DOHH2 (cell line): ENCODE measurements around the gene APMAP.

Source experiments
- EZH2phosphoT487 ChIP-seq: fragments of 200-600 bp; sonication (generic); IDR thresholded peaks from 2 replicates; pipeline ENCODE4 v1.6.1; 2017; ENCODE audit warnings: borderline replicate concordance, mild to moderate bottlenecking, antibody characterized with exemption, low read length, moderate library complexity, mixed read lengths
- TF ChIP-seq, protein P1 (sequence below): fragments of 200-600 bp; sonication (generic); IDR thresholded peaks from one replicate; pipeline ENCODE4 v1.5.1; 2014; ENCODE audit warnings: antibody characterized with exemption, mild to moderate bottlenecking, low read depth, low read length; ENCODE audit not compliant: poor library complexity, severe bottlenecking

- no peak for TF ChIP-seq EZH2phosphoT487
- TF ChIP-seq, protein P1, sequence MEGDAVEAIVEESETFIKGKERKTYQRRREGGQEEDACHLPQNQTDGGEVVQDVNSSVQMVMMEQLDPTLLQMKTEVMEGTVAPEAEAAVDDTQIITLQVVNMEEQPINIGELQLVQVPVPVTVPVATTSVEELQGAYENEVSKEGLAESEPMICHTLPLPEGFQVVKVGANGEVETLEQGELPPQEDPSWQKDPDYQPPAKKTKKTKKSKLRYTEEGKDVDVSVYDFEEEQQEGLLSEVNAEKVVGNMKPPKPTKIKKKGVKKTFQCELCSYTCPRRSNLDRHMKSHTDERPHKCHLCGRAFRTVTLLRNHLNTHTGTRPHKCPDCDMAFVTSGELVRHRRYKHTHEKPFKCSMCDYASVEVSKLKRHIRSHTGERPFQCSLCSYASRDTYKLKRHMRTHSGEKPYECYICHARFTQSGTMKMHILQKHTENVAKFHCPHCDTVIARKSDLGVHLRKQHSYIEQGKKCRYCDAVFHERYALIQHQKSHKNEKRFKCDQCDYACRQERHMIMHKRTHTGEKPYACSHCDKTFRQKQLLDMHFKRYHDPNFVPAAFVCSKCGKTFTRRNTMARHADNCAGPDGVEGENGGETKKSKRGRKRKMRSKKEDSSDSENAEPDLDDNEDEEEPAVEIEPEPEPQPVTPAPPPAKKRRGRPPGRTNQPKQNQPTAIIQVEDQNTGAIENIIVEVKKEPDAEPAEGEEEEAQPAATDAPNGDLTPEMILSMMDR: no peak
These were observed 30.4 kb downstream of the APMAP start for GRCh38 chr20:24962182-24962492.
